HL-60 (cell line): ENCODE results near the gene ARMC2.
"Not testable (repeated sequence)": the region's sequence is repeated elsewhere in the genome, so short reads cannot be mapped to it uniquely, and the experiment has no call there.

Experiments
- DNase-seq, 2 experiments: peaks; one replicate each; pipeline ENCODE4 v3.0.0-alpha.2; 2010 to 2020; ENCODE audit warnings: low read depth in 1 of 2, low spot score in 1 of 2
- H3K27ac ChIP-seq: fragments of 250-450 bp; sonication (Bioruptor Pico); replicated peaks from 2 replicates; pipeline ENCODE4 v1.5.1; 2020; ENCODE audit warnings: mild to moderate bottlenecking, moderate library complexity
- H3K27me3 ChIP-seq: fragments of 250-450 bp; sonication (Bioruptor Pico); 2 replicates; pipeline ENCODE4 v1.5.1; 2021; ENCODE audit warnings: mild to moderate bottlenecking, moderate library complexity; ENCODE audit not compliant: insufficient read depth, poor library complexity, severe bottlenecking
- H3K4me3 ChIP-seq: replicated peaks from 2 replicates; pipeline ENCODE4 v1.5.1; 2011; ENCODE audit warnings: mild to moderate bottlenecking, control low read depth, low read length; ENCODE audit not compliant: insufficient read depth
- CTCF ChIP-seq: IDR thresholded peaks from one replicate; pipeline ENCODE4 v1.5.1; 2011; ENCODE audit warnings: low read length, control low read depth, inconsistent platforms; ENCODE audit not compliant: insufficient read depth
- GABPA ChIP-seq: IDR thresholded peaks from 2 replicates; pipeline ENCODE4 v1.6.1; 2012; ENCODE audit warnings: low read depth
- POLR2AphosphoS5 ChIP-seq: IDR thresholded peaks from 2 replicates; pipeline ENCODE4 v1.6.1; 2012; ENCODE audit warnings: low read depth
- REST ChIP-seq: IDR thresholded peaks from 2 replicates; pipeline ENCODE4 v1.6.1; 2012; ENCODE audit warnings: low read depth; ENCODE audit not compliant: insufficient replicate concordance
- SPI1 ChIP-seq: IDR thresholded peaks from 2 replicates; pipeline ENCODE4 v1.6.1; 2012; ENCODE audit warnings: low read depth, mild to moderate bottlenecking, borderline replicate concordance

ARMC2 gene

GRCh38 chr6:108978638-108979037 lies 130.4 kb downstream of the ARMC2 start:
- DNase-seq, H3K27ac ChIP-seq, H3K4me3 ChIP-seq, H3K27me3 ChIP-seq: not testable (repeated sequence)

GRCh38 chr6:108982154-108983113 lies 134.2 kb downstream of the ARMC2 start:
- no peak for DNase-seq
- TF ChIP-seq CTCF = no peak
- no peak for TF ChIP-seq REST
- no peak for TF ChIP-seq POLR2AphosphoS5
- no peak for TF ChIP-seq GABPA
- TF ChIP-seq SPI1 = no peak
- H3K27me3 ChIP-seq = no peaks in the 10 kb centered on the region
- no peak overlapping the region for H3K4me3 ChIP-seq
- no peak overlapping the region for H3K27ac ChIP-seq

- Histone ChIP-seq H3K27ac (no peak overlapping the region), H3K4me3 (no peak overlapping the region), H3K27me3 (no peaks in the 10 kb centered on the region)
- no peak for DNase-seq
- no peak for TF ChIP-seq REST
- no peak for TF ChIP-seq GABPA
- TF ChIP-seq SPI1 = no peak
- TF ChIP-seq CTCF = no peak
- no peak for TF ChIP-seq POLR2AphosphoS5
These were observed 134.9 kb downstream of the ARMC2 start for GRCh38 chr6:108983151-108983550.

GRCh38 chr6:108985301-108985700 lies 137.1 kb downstream of the ARMC2 start:
- no peak for DNase-seq
- Histone ChIP-seq H3K27ac (no peak overlapping the region), H3K4me3 (no peak overlapping the region), H3K27me3 (no peaks in the 10 kb centered on the region)
- TF ChIP-seq REST (no peak), GABPA (no peak), SPI1 (no peak), POLR2AphosphoS5 (no peak), CTCF (no peak)
